Smooth muscle cell (in vitro differentiated cells): ENCODE data around the gene DAB2IP. TPM values are rescaled to one million over a fixed set of nuclear protein-coding genes. Genes with fewer than 3 reads are reported as not detected.
A peak's percentile ranks its signal among the peaks of the same experiment; 100 is the strongest.

Experiments
- DNase-seq: peaks from one replicate; lab custom pipeline; 2025; ENCODE audit not compliant: unreplicated experiment; lab: John Stamatoyannopoulos, UW
- H2AFZ ChIP-seq: fragments of 200-600 bp; sonication (generic); 2 replicates; pipeline ENCODE4 v1.6.0; 2016; ENCODE audit warnings: antibody characterized with exemption, low read depth, mild to moderate bottlenecking
- H3F3A ChIP-seq: fragments of 200-600 bp; sonication (generic); 2 replicates; pipeline ENCODE4 v1.6.0; 2017; ENCODE audit warnings: antibody characterized with exemption, low read depth
- H3K27ac ChIP-seq: fragments of 200-600 bp; sonication (generic); 2 replicates; pipeline ENCODE4 v1.5.1; 2016; ENCODE audit warnings: low read depth, mild to moderate bottlenecking
- H3K27me3 ChIP-seq: fragments of 200-600 bp; sonication (generic); 2 replicates; pipeline ENCODE4 v1.6.1; 2016; ENCODE audit warnings: low read depth, mild to moderate bottlenecking
- H3K36me3 ChIP-seq: fragments of 200-600 bp; sonication (generic); 2 replicates; pipeline ENCODE4 v1.5.1; 2016; ENCODE audit warnings: low read depth
- H3K4me1 ChIP-seq: fragments of 200-600 bp; sonication (generic); 2 replicates; pipeline ENCODE4 v1.5.1; 2016; ENCODE audit warnings: low read depth
- H3K4me2 ChIP-seq: fragments of 200-600 bp; sonication (generic); 2 replicates; pipeline ENCODE4 v1.6.0; 2016; ENCODE audit warnings: mild to moderate bottlenecking
- H3K4me3 ChIP-seq: fragments of 200-600 bp; sonication (generic); 2 replicates; pipeline ENCODE4 v1.5.1; 2016; ENCODE audit warnings: mild to moderate bottlenecking
- H3K79me2 ChIP-seq: fragments of 200-600 bp; sonication (generic); 2 replicates; pipeline ENCODE4 v1.6.0; 2016; ENCODE audit warnings: low read depth, mild to moderate bottlenecking
- H3K9ac ChIP-seq: fragments of 200-600 bp; sonication (generic); 2 replicates; pipeline ENCODE4 v1.6.0; 2016; ENCODE audit warnings: low read depth
- H3K9me3 ChIP-seq: fragments of 200-600 bp; sonication (generic); replicated peaks from 2 replicates; pipeline ENCODE4 v1.5.1; 2016; ENCODE audit warnings: low read depth
- H4K20me1 ChIP-seq: fragments of 200-600 bp; sonication (generic); 2 replicates; pipeline ENCODE4 v1.6.0; 2016; ENCODE audit warnings: low read depth
- CTCF ChIP-seq: fragments of 200-600 bp; sonication (generic); IDR thresholded peaks from 2 replicates; pipeline ENCODE4 v1.5.1; 2017; ENCODE audit warnings: borderline replicate concordance, mild to moderate bottlenecking, antibody characterized with exemption; ENCODE audit not compliant: insufficient read depth, poor library complexity, severe bottlenecking
- WGBS: methylation state at CpG from one replicate; pipeline ENCODE4 v1.1.7; 2016; ENCODE audit warnings: low lambda C conversion rate; 5-methylcytosine and 5-hydroxymethylcytosine counted together
- polyA plus RNA-seq: library from polyadenylated mRNA; unstranded; fragments of >200 nt; fragmentation: Nextera tagmentation; extraction: Ambion mirVana; gene quantifications from 2 replicates; pipeline ENCODE4 v1.2.1, GENCODE V29; 2016
- total RNA-seq: library from RNA; depleted of rRNA; stranded (reverse); fragments of >200 nt; gene quantifications from 2 replicates; pipeline ENCODE4 v1.2.3, GENCODE V29; 2014

The DAB2IP gene
- total and polyA plus RNA-seq, 2 experiments from 2014 or later = 10.4 to 15.5 TPM

DNA sequence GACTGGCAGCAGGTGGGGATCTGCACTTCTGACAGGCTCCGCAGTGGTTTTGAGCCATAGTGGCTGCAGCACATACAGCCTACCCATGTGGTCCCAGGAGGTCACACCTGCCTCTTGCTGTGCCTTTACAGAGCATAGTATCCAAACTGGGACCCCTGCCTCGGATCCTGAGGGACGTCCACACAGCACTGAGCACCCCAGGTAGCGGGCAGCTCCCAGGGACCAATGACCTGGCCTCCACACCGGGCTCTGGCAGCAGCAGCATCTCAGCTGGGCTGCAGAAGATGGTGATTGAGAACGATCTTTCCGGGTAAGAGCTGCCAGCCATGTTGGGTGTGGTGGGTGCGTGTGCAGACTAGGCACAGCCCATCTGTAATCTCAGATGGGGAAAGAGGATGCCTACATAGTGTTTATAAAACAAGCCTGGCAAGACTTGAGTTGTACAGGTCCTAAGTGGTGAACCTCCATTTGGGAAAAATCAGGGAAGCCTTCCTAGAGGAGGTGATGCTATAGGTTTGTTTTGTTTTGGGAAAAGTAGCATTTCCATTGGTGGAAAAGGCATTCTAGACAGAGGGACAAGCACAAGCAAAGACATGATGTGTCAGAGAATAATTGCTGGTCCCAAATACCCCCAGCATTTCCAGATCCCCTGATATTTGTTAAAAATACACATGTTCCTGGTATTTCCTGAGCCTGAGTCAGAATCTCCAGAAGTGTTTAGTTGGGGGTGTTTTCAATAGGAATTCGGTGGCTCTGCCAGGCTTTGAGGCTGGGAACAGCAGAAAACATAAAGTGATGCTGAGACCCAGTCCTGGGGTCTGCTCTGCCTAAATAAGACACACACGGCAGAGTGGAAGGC, 119.2 kb downstream of the DAB2IP start:
- 92% methylated on average over 10 of the region's 10 CpGs for WGBS
- Histone ChIP-seq H3K27ac (no peak overlapping the region), H3K27me3 (no peaks in the 10 kb centered on the region), H3K36me3 (no peaks in the 10 kb centered on the region), H3K9ac (no peak overlapping the region), H3K4me3 (no peak overlapping the region), H3F3A (no peaks in the 10 kb centered on the region), H4K20me1 (no peaks in the 10 kb centered on the region), H3K9me3 (no peaks in the 10 kb centered on the region), H3K4me1 (no peaks in the 10 kb centered on the region), H3K4me2 (no peak overlapping the region), H3K79me2 (no peaks in the 10 kb centered on the region), H2AFZ (no peak overlapping the region)
- TF ChIP-seq CTCF = no peak
- no peak for DNase-seq

DNA sequence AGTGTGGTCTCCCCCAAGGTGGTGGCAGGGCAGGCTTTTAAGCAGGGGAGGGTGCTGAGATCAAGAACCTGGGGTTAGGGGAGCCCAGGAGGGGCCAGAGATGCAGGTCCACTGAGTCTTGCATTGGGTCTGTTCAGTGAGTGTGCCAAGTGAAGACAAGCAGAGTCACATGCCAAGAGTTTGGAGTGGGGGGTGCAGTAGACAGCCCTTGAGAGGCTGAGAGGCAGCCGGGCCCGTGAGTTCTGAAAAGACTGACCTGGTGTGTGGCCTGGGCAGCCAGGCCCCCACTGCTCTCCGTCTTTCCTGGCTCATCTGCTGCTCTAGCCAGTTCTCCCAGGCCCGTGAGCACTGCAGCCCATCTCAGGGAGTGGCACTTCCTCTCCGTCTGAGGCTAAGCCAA, 120.0 kb downstream of the DAB2IP start:
- H3K4me3 ChIP-seq = no peak overlapping the region
- H3K27me3 ChIP-seq = no peaks in the 10 kb centered on the region
- H3K36me3 ChIP-seq = no peaks in the 10 kb centered on the region
- WGBS = 90% methylated on average over 5 of the region's 5 CpGs
- H3K27ac ChIP-seq = peak overlapping the region; percentile 4
- H3F3A ChIP-seq = no peaks in the 10 kb centered on the region
- H3K79me2 ChIP-seq = no peaks in the 10 kb centered on the region
- no peak overlapping the region for H3K9ac ChIP-seq
- no peaks in the 10 kb centered on the region for H3K9me3 ChIP-seq
- TF ChIP-seq CTCF = no peak
- H3K4me1 ChIP-seq = no peaks in the 10 kb centered on the region
- H3K4me2 ChIP-seq = no peak overlapping the region
- no peak overlapping the region for H2AFZ ChIP-seq
- no peaks in the 10 kb centered on the region for H4K20me1 ChIP-seq
- no peak for DNase-seq

- Histone ChIP-seq H3K9ac (no peak overlapping the region), H4K20me1 (no peaks in the 10 kb centered on the region), H3K9me3 (no peaks in the 10 kb centered on the region), H3K4me2 (no peak overlapping the region), H3K79me2 (no peaks in the 10 kb centered on the region), H3F3A (no peaks in the 10 kb centered on the region), H3K4me1 (no peaks in the 10 kb centered on the region), H3K27me3 (no peaks in the 10 kb centered on the region), H3K4me3 (no peak overlapping the region), H2AFZ (no peak overlapping the region), H3K27ac (no peak overlapping the region), H3K36me3 (no peaks in the 10 kb centered on the region)
- TF ChIP-seq CTCF = no peak
- no peak for DNase-seq
- 98% methylated on average over 16 of the region's 16 CpGs for WGBS
Measured at GRCh38 chr9:121771851-121772599, 120.6 kb downstream of the DAB2IP start.
